K562 (cell line): ENCODE measurements around the gene C10orf143. TPM values are rescaled to one million over a fixed set of nuclear protein-coding genes. Genes with fewer than 3 reads are reported as not detected.

Experiments
- ATAC-seq: fragments of 200-7000 bp; cut with Tn5 transposase; 3 replicates; pipeline ENCODE4 v1.9.1; 2020; ENCODE audit warnings: moderate library complexity
- BruUV-seq: library from RNA; stranded (reverse); fragments of 400-500 nt; replicated peaks from 2 replicates; lab custom pipeline; 2021; lab: Mats Ljungman, UMichigan
- CTCF ChIA-PET: fragments of 300-600 bp; formaldehyde crosslinking; extraction: SDS; loops from one replicate; lab custom pipeline; 2021; ENCODE audit warnings: low intra/inter-chr PET ratio; lab: Yijun Ruan, JAX
- POLR2A ChIA-PET: fragments of 300-600, 350-650 bp; sonication (Branson Sonifier 250); formaldehyde crosslinking; extraction: SDS; loops from one replicate; lab custom pipeline; 2021; ENCODE audit warnings: antibody characterized with exemption, inconsistent platforms; lab: Yijun Ruan, JAX
- DNase-seq, 4 experiments: peaks; one replicate each; pipeline versions ENCODE4 v3.0.0 to v3.0.0-alpha.2; 2011 to 2018; ENCODE audit warnings: low spot score in 3 of 4, mixed read lengths in 3 of 4; ENCODE audit errors: extremely low read depth in 1 of 4
- FAIRE-seq: peaks from 2 replicates; lab custom pipeline; 2011; peaks lifted over from hg19 to GRCh38; lab: Jason Lieb, UNC
- H2AFZ ChIP-seq: 2 replicates; pipeline ENCODE4 v1.6.0; 2011; ENCODE audit warnings: low read depth, low read length, control low read depth, inconsistent platforms
- H3K27ac ChIP-seq: fragments of 200-600 bp; 3 replicates; pipeline ENCODE4 v1.8.0; 2011; ENCODE audit warnings: low read depth, mild to moderate bottlenecking, control low read depth, inconsistent platforms, low read length, moderate library complexity, mixed read lengths; ENCODE audit errors: extremely low read depth
- H3K27me3 ChIP-seq, 2 experiments: fragments of 300-600 bp in 1 of 2; 2 replicates in 1 of 2; 3 replicates in 1 of 2; pipeline versions ENCODE4 v1.6.0 to v1.8.0; 2011; ENCODE audit warnings: inconsistent platforms in 2 of 2, low read length in 2 of 2, mild to moderate bottlenecking in 1 of 2, mixed read lengths in 1 of 2, moderate library complexity in 1 of 2; ENCODE audit not compliant: control insufficient read depth in 2 of 2, insufficient read depth in 2 of 2
- H3K36me3 ChIP-seq: fragments of 300-600 bp; 3 replicates; pipeline ENCODE4 v1.8.0; 2011; ENCODE audit warnings: mild to moderate bottlenecking, low read length, inconsistent platforms; ENCODE audit not compliant: control insufficient read depth, insufficient read depth
- H3K4me1 ChIP-seq, 2 experiments: fragments of 200-600 bp in 1 of 2; replicated peaks in 1 of 2; 2 replicates in 1 of 2; 3 replicates in 1 of 2; pipeline versions ENCODE4 v1.5.1 to v1.8.0; 2011; ENCODE audit warnings: inconsistent platforms in 2 of 2, low read length in 2 of 2, mild to moderate bottlenecking in 1 of 2, mixed read lengths in 1 of 2, moderate library complexity in 1 of 2; ENCODE audit not compliant: control insufficient read depth in 2 of 2, insufficient read depth in 2 of 2
- H3K4me2 ChIP-seq: 2 replicates; pipeline ENCODE4 v1.6.1; 2011; ENCODE audit warnings: low read length, control low read depth, inconsistent platforms, mixed read lengths; ENCODE audit not compliant: insufficient read depth
- H3K4me3 ChIP-seq: fragments of 200-600 bp; sonication (generic), shearing (Covaris generic); 2 replicates; pipeline ENCODE4 v1.5.1; 2016; ENCODE audit warnings: control low read depth, inconsistent platforms
- H3K79me2 ChIP-seq: fragments of 200-600 bp; 3 replicates; pipeline ENCODE4 v1.8.0; 2011; ENCODE audit warnings: low read length, inconsistent platforms; ENCODE audit not compliant: control insufficient read depth, insufficient read depth
- H3K9ac ChIP-seq, 2 experiments: 2 replicates each; pipeline versions ENCODE4 v1.6.0 to v1.6.1; 2011; ENCODE audit warnings: low read depth in 2 of 2, low read length in 2 of 2, control low read depth in 1 of 2, inconsistent platforms in 1 of 2, mild to moderate bottlenecking in 1 of 2, mixed read lengths in 1 of 2; ENCODE audit not compliant: insufficient read depth in 1 of 2
- H3K9me1 ChIP-seq: one replicate; pipeline ENCODE4 v1.6.0; 2011; ENCODE audit warnings: inconsistent platforms, mild to moderate bottlenecking, low read length, moderate library complexity; ENCODE audit not compliant: control insufficient read depth, insufficient read depth
- H3K9me3 ChIP-seq: replicated peaks from 2 replicates; pipeline ENCODE4 v1.5.1; 2011; ENCODE audit warnings: low read depth, low read length, inconsistent platforms; ENCODE audit not compliant: control insufficient read depth, insufficient read depth
- H4K20me1 ChIP-seq: replicated peaks from 2 replicates; pipeline ENCODE4 v1.6.1; 2011; ENCODE audit warnings: low read length, inconsistent platforms, mixed read lengths; ENCODE audit not compliant: control insufficient read depth, insufficient read depth
- CREM ChIP-seq: IDR thresholded peaks from 2 replicates; pipeline ENCODE4 v1.6.1; 2014; ENCODE audit warnings: antibody characterized with exemption, low read depth
- FOXA1 ChIP-seq: fragments of 450-650 bp; IDR thresholded peaks from 2 replicates; pipeline ENCODE4 v1.6.1; 2016; ENCODE audit warnings: mild to moderate bottlenecking, borderline replicate concordance
- ILF3 ChIP-seq: fragments of 450-650 bp; IDR thresholded peaks from 2 replicates; pipeline ENCODE4 v1.6.1; 2018; ENCODE audit warnings: antibody characterized with exemption, mild to moderate bottlenecking, moderate library complexity, borderline replicate concordance
- KLF1 ChIP-seq: fragments of 450-650 bp; IDR thresholded peaks from 2 replicates; pipeline ENCODE4 v1.6.1; 2016; ENCODE audit warnings: missing genetic modification characterization, missing compliant biosample characterization
- KLF16 ChIP-seq: IDR thresholded peaks from 2 replicates; pipeline ENCODE4 v1.6.1; 2016; ENCODE audit warnings: antibody characterized with exemption
- PURB ChIP-seq: sonication (generic); formaldehyde crosslinking; IDR thresholded peaks from 2 replicates; pipeline ENCODE4 v1.9.0; 2021; ENCODE audit warnings: low read depth, mild to moderate bottlenecking, missing genetic modification reagents
- ZEB2 ChIP-seq: fragments of 450-650 bp; IDR thresholded peaks from 2 replicates; pipeline ENCODE4 v1.6.1; 2016
- ZNF224 ChIP-seq: sonication (generic); formaldehyde crosslinking; IDR thresholded peaks from 2 replicates; pipeline ENCODE4 v1.8.0; 2022; ENCODE audit warnings: mild to moderate bottlenecking, missing genetic modification reagents
- WGBS: fragments of 100-300 bp; shearing (Covaris generic); methylation state at CpG from one replicate; pipeline ENCODE4 v1.1.6; 2016; ENCODE audit warnings: low coverage, mixed read lengths; ENCODE audit not compliant: insufficient coverage; ENCODE audit errors: missing lambda C conversion rate; 5-methylcytosine and 5-hydroxymethylcytosine counted together
- in situ Hi-C: fragments of 300-500 bp; cut with MboI; formaldehyde crosslinking; loops from 4 replicates; pipeline ENCODE4 v1.15.0; 2018; ENCODE audit warnings: inconsistent platforms, mixed read lengths
- intact Hi-C: fragments of 100-400 bp; cut with micrococcal nuclease; formaldehyde crosslinking; loops from 2 replicates; pipeline ENCODE4 v1.14.2; 2022
- polyA plus RNA-seq, 8 experiments: library from polyadenylated mRNA; depleted of rRNA in 4 of 8; stranded (reverse) in 5 of 8; unstranded in 3 of 8; fragments of >200 nt; fragmentation: Nextera tagmentation in 2 of 8; fragmentation: Illumina TruSeq in 1 of 8; extraction: Ambion mirVana in 2 of 8; extraction: Trizol in 1 of 8; gene quantifications; 2 replicates each; pipeline versions ENCODE4 v1.2.1 to v1.2.3, GENCODE V29; 2011 to 2014; ENCODE audit warnings: inconsistent platforms in 1 of 8, missing spikeins in 1 of 8
- total RNA-seq, 7 experiments: library from RNA; depleted of rRNA in 6 of 7; stranded (reverse); fragments of >200 nt in 6 of 7; fragmentation: Illumina TruSeq in 2 of 7; extraction: Trizol in 2 of 7; gene quantifications; 2 replicates each; pipeline versions ENCODE4 v1.2.1 to v1.2.3, GENCODE V29; 2011 to 2021; ENCODE audit warnings: low replicate concordance in 1 of 7
- TF ChIP-seq, protein P1 (sequence below): sonication (generic); formaldehyde crosslinking; IDR thresholded peaks from 2 replicates; pipeline ENCODE4 v1.8.1; 2023; ENCODE audit warnings: mild to moderate bottlenecking, missing genetic modification reagents, moderate library complexity
- TF ChIP-seq, protein P2 (sequence below), 2 experiments: fragments of 450-650 bp; conservative IDR thresholded peaks; 2 replicates each; pipeline ENCODE4 v1.6.1; 2017; ENCODE audit warnings: mild to moderate bottlenecking in 2 of 2, moderate library complexity in 2 of 2

C10orf143 gene
- total and polyA plus RNA-seq, 9 of the 15 experiments (the other 6 are each of a cell fraction or from before 2014, with no cell fraction given): 0.07 to 0.42 (median 0.25) TPM; not detected in 2

DNA sequence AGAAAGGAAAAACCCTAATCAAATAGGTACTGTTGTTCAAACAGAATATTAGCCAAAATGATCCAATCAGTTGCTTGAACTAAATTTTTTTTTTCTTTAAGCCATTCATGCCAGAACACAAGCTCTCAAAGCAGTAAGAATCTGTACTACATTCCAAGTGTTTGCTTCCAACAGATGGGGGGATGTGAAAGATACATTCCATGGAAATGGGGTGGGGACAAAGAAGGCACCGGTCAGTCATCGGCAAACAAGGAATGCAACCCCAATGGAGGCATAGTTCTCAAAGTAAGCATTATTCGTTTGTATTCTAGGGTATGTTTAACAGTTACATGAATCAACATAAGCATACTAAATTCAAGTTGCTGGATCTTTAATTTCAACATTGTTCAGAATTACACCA lies 32.5 kb downstream of the C10orf143 start:
- H3K4me3 ChIP-seq: no peak overlapping the region
- FAIRE-seq (no peak), DNase-seq (no peak), ATAC-seq (no peak)
- H3K9me1 ChIP-seq: no peaks in the 10 kb centered on the region
- no peak overlapping the region for H3K27ac ChIP-seq
- H3K79me2 ChIP-seq: no peaks in the 10 kb centered on the region
- no peak overlapping the region for H3K9ac ChIP-seq
- H2AFZ ChIP-seq: no peak overlapping the region
- intact Hi-C loops (no loop called here), in situ Hi-C loops (no loop called here)
- no peak overlapping the region for H3K4me2 ChIP-seq
- H3K27me3 ChIP-seq: peaks cover 3 to 17% of the 10 kb centered on the region in 2 experiments; a peak in 3 of 5 replicates
- ChIA-PET CTCF (no interaction called here), POLR2A (interaction anchor here (0.7 kb wide), 1 partner anchor 46 kb away, joined by 3 read pairs; no protein-coding TSS in a partner anchor)
- WGBS: 24% methylated on average over 3 of the region's 3 CpGs
- TF ChIP-seq ILF3 (no peak), KLF16 (no peak), ZNF224 (CRISPR knock-in tag) (no peak), CREM (no peak), KLF1 (tag) (no peak), FOXA1 (no peak), PURB (no peak), ZEB2 (no peak)
- TF ChIP-seq, protein P1, sequence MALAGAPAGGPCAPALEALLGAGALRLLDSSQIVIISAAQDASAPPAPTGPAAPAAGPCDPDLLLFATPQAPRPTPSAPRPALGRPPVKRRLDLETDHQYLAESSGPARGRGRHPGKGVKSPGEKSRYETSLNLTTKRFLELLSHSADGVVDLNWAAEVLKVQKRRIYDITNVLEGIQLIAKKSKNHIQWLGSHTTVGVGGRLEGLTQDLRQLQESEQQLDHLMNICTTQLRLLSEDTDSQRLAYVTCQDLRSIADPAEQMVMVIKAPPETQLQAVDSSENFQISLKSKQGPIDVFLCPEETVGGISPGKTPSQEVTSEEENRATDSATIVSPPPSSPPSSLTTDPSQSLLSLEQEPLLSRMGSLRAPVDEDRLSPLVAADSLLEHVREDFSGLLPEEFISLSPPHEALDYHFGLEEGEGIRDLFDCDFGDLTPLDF (CRISPR knock-in tag): no peak
- TF ChIP-seq, protein P2, sequence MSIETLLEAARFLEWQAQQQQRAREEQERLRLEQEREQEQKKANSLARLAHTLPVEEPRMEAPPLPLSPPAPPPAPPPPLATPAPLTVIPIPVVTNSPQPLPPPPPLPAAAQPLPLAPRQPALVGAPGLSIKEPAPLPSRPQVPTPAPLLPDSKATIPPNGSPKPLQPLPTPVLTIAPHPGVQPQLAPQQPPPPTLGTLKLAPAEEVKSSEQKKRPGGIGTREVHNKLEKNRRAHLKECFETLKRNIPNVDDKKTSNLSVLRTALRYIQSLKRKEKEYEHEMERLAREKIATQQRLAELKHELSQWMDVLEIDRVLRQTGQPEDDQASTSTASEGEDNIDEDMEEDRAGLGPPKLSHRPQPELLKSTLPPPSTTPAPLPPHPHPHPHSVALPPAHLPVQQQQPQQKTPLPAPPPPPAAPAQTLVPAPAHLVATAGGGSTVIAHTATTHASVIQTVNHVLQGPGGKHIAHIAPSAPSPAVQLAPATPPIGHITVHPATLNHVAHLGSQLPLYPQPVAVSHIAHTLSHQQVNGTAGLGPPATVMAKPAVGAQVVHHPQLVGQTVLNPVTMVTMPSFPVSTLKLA (conservative IDR thresholded peaks at IDR 0.05): no peak
- BruUV-seq: no TSS peak
- H3K9me3 ChIP-seq: no peaks in the 10 kb centered on the region
- H3K36me3 ChIP-seq: no peaks in the 10 kb centered on the region
- no peaks in the 10 kb centered on the region for H4K20me1 ChIP-seq
- no peaks in the 10 kb centered on the region for H3K4me1 ChIP-seq
